NCI-H1048 (cell line): ENCODE measurements around the gene ERP27.

ENCODE experiments used
- DNase-seq: peaks from one replicate; lab custom pipeline; 2025; lab: John Stamatoyannopoulos, UW

Gene ERP27

DNA sequence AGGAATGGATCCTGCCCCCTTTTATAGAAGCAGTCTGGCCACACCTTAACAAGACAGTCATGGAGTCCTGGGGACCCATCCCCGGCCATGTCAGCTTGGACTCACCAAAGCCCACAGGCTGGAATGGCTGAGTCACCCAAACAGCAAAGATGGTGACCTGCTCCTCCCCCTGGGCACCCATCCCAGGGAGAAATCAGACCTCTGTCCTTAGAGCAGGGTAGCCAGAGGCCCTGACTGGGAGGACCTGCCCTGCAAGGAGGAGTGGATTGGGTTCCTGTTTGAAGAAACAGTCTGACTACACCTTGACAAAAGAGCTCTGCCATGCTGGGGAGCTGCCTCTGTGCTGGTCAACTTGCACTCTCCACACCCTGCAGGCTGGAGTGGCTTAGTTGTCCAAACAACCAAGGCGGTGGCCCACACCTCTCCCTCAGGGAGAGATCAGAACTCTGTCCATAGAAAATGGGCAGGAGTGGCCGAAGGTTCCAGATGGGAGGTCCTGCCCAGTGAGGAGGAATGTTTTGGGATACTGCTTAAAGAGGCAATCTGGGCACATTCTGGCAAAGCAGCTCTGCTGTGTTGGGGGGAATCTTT, 69.3 kb downstream of the ERP27 start:
- no peak for DNase-seq
